Muscle layer of duodenum (tissue), 2 donors: ENCODE data around the gene SFTA2.

Experiments
- H3K27ac ChIP-seq: one replicate; pipeline ENCODE4 v1.7.0; 2013; ENCODE audit warnings: mild to moderate bottlenecking, low read length
- H3K27me3 ChIP-seq: one replicate; pipeline ENCODE4 v1.7.0; 2013; ENCODE audit warnings: low read depth, mild to moderate bottlenecking, control low read depth, low read length
- H3K36me3 ChIP-seq, 2 donors: one replicate each; pipeline ENCODE4 v1.7.0; 2013; ENCODE audit warnings: low read length in 2 of 2, control low read depth in 1 of 2, mild to moderate bottlenecking in 1 of 2; ENCODE audit not compliant: insufficient read depth in 2 of 2, control insufficient read depth in 1 of 2
- H3K4me1 ChIP-seq, 2 donors: one replicate each; pipeline ENCODE4 v1.7.0; 2013; ENCODE audit warnings: low read length in 2 of 2, mild to moderate bottlenecking in 2 of 2, control low read depth in 1 of 2, moderate library complexity in 1 of 2; ENCODE audit not compliant: insufficient read depth in 2 of 2, control insufficient read depth in 1 of 2
- H3K4me3 ChIP-seq, 2 donors: one replicate each; pipeline ENCODE4 v1.7.0; 2013; ENCODE audit warnings: low read length in 2 of 2, low read depth in 1 of 2, mild to moderate bottlenecking in 1 of 2
- H3K9me3 ChIP-seq, 2 donors: one replicate each; pipeline ENCODE4 v1.7.0; 2013; ENCODE audit warnings: low read length in 2 of 2, control low read depth in 1 of 2, mild to moderate bottlenecking in 1 of 2; ENCODE audit not compliant: control insufficient read depth in 1 of 2
- donor health status: healthy.

The SFTA2 gene

DNA sequence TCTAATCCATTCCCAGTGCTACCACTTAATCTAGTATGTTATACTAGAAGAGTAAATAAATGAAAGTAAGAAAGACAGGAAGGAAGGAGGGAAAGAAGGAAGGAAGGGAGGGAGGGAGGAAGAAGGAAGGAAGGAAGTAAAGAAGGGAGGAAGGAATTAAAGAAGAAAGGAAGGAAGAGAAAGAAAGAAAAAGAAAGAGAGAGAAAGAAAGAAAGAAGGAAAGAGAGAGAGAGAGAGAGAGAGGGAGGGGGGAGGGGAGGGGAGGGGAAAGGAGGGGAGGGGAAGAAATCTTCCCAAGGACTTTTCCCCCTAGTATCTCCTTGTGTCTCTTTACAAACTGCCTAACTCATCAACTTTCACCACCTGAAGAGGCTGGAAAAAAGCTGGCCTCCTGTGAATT is 30.7 kb upstream of the SFTA2 start:
- Histone ChIP-seq H3K4me1 (no peaks in the 10 kb centered on the region), H3K27me3 (no peaks in the 10 kb centered on the region), H3K4me3 (no peak overlapping the region), H3K36me3 (no peaks in the 10 kb centered on the region), H3K9me3 (no peaks in the 10 kb centered on the region), H3K27ac (no peak overlapping the region)

DNA sequence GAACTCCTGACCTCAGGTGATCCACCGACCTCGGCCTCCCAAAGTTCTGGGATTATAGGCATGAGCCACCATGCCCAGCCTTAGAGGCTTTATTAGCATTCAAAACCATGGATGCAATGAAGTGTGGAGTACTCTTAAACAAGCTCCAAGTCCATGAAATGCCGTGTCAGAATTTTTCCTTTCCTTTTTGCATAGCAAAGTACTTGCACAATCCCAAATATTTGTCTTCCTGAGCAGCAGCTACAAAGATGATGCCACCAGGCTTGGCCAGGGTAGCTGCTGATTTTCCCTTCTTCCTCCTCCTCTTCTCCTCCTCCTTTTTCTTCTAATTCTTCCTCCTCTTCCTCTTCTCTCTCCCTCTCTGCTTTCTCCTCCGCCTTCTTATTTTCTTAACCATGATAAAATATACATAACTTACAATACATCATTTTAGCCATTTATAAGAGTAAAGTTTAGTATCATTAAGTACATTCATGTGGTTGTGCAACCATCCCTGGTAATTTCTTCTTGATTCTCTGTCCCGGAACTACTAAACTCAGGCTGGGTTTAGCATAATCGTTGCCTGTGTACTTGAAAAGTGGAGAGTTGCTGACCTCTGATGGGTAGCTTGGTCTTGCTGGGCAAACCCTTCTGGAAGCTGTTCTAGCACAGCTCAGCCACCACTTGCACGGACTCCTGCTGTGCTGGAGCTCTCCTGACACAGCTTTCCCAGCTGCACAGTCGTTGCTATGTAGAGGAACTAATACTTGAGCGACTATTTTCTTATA is 29.1 kb upstream of the SFTA2 start:
- no peaks in the 10 kb centered on the region for H3K9me3 ChIP-seq
- H3K36me3 ChIP-seq = no peaks in the 10 kb centered on the region
- H3K27me3 ChIP-seq = no peaks in the 10 kb centered on the region
- H3K4me3 ChIP-seq = no peak overlapping the region
- no peak overlapping the region for H3K27ac ChIP-seq
- no peaks in the 10 kb centered on the region for H3K4me1 ChIP-seq

- Histone ChIP-seq H3K9me3 (no peaks in the 10 kb centered on the region), H3K27ac (no peak overlapping the region), H3K4me1 (peaks cover 0 to 9% of the 10 kb centered on the region in 2 donors), H3K4me3 (no peak overlapping the region), H3K36me3 (no peaks in the 10 kb centered on the region), H3K27me3 (no peaks in the 10 kb centered on the region)
Observed at GRCh38 chr6:30957716-30958115, 25.7 kb upstream of the SFTA2 start.

DNA sequence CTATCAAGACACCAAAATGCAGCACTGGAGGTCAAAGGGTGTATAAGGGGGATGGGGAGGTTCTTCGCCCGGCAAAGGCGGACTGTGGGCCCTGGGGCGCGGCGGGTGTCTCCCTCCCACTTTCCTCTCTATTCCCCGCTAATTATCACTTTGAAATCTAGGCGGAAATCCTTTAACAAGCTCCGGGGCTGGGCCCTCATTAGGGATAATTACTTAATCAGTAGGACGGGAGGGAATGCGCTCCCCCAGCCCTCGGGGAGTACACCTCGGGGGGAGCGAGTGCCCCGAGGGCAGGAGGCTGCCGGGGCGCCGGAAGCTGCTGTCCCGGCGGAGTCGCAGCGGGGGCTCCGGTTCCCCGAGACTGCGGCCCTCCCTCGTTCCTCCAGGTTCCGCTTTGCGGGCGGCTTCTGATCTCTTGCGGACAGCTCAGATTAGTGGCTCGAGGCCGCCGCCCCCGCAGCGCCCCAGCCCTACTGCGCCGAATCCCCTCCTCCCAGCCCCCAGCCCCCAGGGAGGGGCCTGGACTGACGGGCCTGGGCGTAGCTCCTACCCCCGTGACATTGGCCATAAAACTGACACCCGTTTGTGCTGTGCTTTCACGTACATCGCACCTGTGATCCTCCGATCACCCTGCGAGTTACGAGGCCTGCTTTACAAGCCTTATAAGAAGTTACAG is 23.5 kb upstream of the SFTA2 start:
- peaks cover 0 to 9% of the 10 kb centered on the region in 2 donors for H3K4me1 ChIP-seq
- no peaks in the 10 kb centered on the region for H3K27me3 ChIP-seq
- no peaks in the 10 kb centered on the region for H3K36me3 ChIP-seq
- no peak overlapping the region for H3K27ac ChIP-seq
- no peaks in the 10 kb centered on the region for H3K9me3 ChIP-seq
- H3K4me3 ChIP-seq = peak overlapping the region; percentile 49 to 64

- H3K4me1 ChIP-seq = peaks cover 0 to 9% of the 10 kb centered on the region in 2 donors
- H3K4me3 ChIP-seq = peak overlapping the region; percentile 49 to 64
- H3K27me3 ChIP-seq = no peaks in the 10 kb centered on the region
- H3K9me3 ChIP-seq = no peaks in the 10 kb centered on the region
- no peak overlapping the region for H3K27ac ChIP-seq
- H3K36me3 ChIP-seq = no peaks in the 10 kb centered on the region
Observed at GRCh38 chr6:30954631-30955366, 22.8 kb upstream of the SFTA2 start.

- Histone ChIP-seq H3K4me3 (no peak overlapping the region), H3K27ac (no peak overlapping the region), H3K27me3 (no peaks in the 10 kb centered on the region), H3K36me3 (no peaks in the 10 kb centered on the region), H3K9me3 (no peaks in the 10 kb centered on the region), H3K4me1 (peaks cover 0 to 9% of the 10 kb centered on the region in 2 donors)
Observed at GRCh38 chr6:30951907-30952469, 20.0 kb upstream of the SFTA2 start.

DNA sequence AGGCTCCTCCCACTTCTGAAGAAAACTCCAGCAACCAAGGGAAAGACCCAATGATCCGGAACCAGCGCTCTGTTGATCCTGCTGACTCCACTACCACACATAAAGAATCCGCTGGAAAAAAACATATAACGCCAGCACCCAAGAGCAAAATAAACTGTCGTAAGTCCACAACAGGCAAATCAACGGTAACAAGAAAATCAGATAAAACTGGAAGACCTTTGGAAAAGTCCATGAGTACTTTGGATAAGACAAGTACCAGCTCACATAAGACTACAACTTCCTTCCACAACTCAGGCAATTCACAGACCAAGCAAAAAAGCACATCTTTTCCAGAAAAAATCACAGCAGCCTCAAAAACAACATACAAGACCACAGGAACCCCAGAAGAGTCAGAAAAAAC is 16.8 kb upstream of the SFTA2 start:
- Histone ChIP-seq H3K9me3 (no peaks in the 10 kb centered on the region), H3K36me3 (no peaks in the 10 kb centered on the region), H3K4me1 (no peaks in the 10 kb centered on the region), H3K4me3 (no peak overlapping the region), H3K27ac (no peak overlapping the region), H3K27me3 (no peaks in the 10 kb centered on the region)

GRCh38 chr6:30947231-30947630 is 15.3 kb upstream of the SFTA2 start:
- Histone ChIP-seq H3K27me3 (peaks cover 4% of the 10 kb centered on the region), H3K9me3 (no peaks in the 10 kb centered on the region), H3K27ac (no peak overlapping the region), H3K4me3 (no peak overlapping the region), H3K36me3 (no peaks in the 10 kb centered on the region), H3K4me1 (peaks cover 0 to 8% of the 10 kb centered on the region in 2 donors)

DNA sequence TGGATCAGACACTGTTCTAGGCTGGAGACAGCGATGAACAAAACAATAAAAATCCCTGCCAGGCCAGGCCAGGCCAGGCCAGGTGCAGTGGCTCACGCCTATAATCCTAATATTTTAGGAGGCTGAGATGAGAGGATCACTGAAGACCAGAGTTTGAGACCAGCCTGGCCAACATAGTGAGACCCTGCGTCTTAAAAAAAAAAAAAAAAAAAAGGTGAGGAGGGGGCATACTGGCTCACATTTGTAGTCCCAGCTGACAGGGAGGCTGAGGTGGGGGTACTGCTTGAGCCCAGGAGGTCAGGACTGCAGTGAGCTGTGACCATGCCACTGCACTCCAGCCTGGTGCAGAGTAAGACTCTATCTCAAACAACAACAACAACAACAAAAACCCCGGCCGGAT is 13.3 kb upstream of the SFTA2 start:
- Histone ChIP-seq H3K9me3 (no peaks in the 10 kb centered on the region), H3K27me3 (peaks cover 4% of the 10 kb centered on the region), H3K27ac (no peak overlapping the region), H3K4me3 (no peak overlapping the region), H3K4me1 (peaks cover 0 to 8% of the 10 kb centered on the region in 2 donors), H3K36me3 (no peaks in the 10 kb centered on the region)

GRCh38 chr6:30944051-30944450 is 12.1 kb upstream of the SFTA2 start:
- H3K4me1 ChIP-seq = peaks cover 0 to 8% of the 10 kb centered on the region in 2 donors
- no peaks in the 10 kb centered on the region for H3K36me3 ChIP-seq
- H3K27ac ChIP-seq = no peak overlapping the region
- H3K9me3 ChIP-seq = no peaks in the 10 kb centered on the region
- no peak overlapping the region for H3K4me3 ChIP-seq
- H3K27me3 ChIP-seq = peaks cover 4% of the 10 kb centered on the region
